ENCODE measurements around the gene MEMO1. TPM values are rescaled to one million over a fixed set of nuclear protein-coding genes. Genes with fewer than 3 reads are reported as not detected.

The MEMO1 gene
- total RNA-seq, 1 donor: 37.6 TPM

DNA sequence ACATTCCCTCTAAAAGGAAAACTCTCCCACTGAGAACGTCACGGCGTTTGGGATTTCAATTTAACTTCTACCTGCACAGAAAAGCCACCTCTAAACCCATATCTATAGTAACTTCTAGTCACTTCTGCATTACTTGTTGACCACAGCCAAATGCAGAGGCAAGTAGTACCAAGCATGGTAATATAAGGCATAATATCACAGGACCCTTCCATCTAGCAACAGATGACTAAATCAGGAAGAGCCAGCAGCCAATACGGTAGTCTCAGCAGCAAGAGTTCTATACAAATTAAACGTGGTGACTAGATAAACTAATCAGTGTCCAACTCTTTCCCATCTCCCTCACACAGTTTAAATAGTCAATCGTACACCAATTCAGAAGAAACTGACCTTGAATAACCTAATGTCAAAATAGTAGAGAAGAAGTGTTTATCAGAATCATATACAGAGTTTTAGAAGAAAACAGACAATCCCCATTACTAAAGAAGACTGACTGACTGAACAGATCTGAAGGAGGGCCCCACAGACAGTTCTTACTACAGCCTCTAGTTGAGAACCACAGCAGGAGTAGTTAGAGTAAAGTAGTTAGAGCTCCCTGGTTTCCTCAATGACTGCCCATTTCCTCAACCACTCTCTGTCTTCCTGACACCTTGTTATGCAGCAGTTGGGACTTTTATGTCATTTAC is 30.0 kb downstream of the MEMO1 start:
- Histone ChIP-seq H3K27me3 (ENCODE audit: insufficient read depth, low read length) (no peaks in the 10 kb centered on the region), H4K20me1 (ENCODE audit: insufficient read depth, low read length) (peaks cover 21% of the 10 kb centered on the region), H3K36me3 (ENCODE audit: insufficient read depth, low read length) (no peaks in the 10 kb centered on the region), H3K27ac (ENCODE audit: low read depth, low read length) (no peak overlapping the region), H3K4me1 (ENCODE audit: insufficient read depth, low read length) (no peaks in the 10 kb centered on the region), H3K79me2 (ENCODE audit: insufficient read depth, low read length) (peaks cover 92% of the 10 kb centered on the region), H3K4me3 (ENCODE audit: insufficient read depth, low read length) (no peak overlapping the region), H3K4me2 (ENCODE audit: insufficient read depth, low read length) (peak overlapping the region; percentile 7), H2AFZ (ENCODE audit: low read length) (no peak overlapping the region), H3K9me3 (ENCODE audit: low read depth, low read length) (no peaks in the 10 kb centered on the region)
- TF ChIP-seq, protein P1, sequence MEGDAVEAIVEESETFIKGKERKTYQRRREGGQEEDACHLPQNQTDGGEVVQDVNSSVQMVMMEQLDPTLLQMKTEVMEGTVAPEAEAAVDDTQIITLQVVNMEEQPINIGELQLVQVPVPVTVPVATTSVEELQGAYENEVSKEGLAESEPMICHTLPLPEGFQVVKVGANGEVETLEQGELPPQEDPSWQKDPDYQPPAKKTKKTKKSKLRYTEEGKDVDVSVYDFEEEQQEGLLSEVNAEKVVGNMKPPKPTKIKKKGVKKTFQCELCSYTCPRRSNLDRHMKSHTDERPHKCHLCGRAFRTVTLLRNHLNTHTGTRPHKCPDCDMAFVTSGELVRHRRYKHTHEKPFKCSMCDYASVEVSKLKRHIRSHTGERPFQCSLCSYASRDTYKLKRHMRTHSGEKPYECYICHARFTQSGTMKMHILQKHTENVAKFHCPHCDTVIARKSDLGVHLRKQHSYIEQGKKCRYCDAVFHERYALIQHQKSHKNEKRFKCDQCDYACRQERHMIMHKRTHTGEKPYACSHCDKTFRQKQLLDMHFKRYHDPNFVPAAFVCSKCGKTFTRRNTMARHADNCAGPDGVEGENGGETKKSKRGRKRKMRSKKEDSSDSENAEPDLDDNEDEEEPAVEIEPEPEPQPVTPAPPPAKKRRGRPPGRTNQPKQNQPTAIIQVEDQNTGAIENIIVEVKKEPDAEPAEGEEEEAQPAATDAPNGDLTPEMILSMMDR (IDR thresholded peaks at IDR 0.05; ENCODE audit: extremely low read depth, low read depth, low read length): no peak
- no peak for DNase-seq (ENCODE audit: insufficient read length, low spot score, missing footprints)

DNA sequence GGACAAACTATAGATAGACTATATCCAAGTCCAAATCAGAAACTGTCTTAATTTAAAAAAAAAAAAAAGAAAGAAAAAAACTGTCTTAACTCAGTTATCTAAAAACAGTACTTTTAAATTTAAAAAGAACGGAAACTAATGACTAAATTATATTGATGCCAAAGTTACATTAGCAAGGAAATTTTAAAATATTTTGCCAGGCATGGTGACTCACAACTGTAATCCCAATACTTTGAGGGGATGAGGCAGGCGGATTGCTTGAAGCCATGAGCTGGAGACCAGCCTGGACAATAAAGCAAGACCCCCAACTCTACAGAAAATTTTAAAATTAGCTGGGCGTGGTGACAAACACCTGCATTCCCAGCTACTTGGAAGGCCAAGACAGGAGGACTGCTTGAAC is 30.9 kb downstream of the MEMO1 start:
- Histone ChIP-seq H3K4me2 (ENCODE audit: insufficient read depth, low read length) (no peak overlapping the region), H3K79me2 (ENCODE audit: insufficient read depth, low read length) (peaks cover 91% of the 10 kb centered on the region), H3K27me3 (ENCODE audit: insufficient read depth, low read length) (no peaks in the 10 kb centered on the region), H3K9me3 (ENCODE audit: low read depth, low read length) (no peaks in the 10 kb centered on the region), H4K20me1 (ENCODE audit: insufficient read depth, low read length) (peaks cover 21% of the 10 kb centered on the region), H3K27ac (ENCODE audit: low read depth, low read length) (no peak overlapping the region), H2AFZ (ENCODE audit: low read length) (no peak overlapping the region), H3K4me1 (ENCODE audit: insufficient read depth, low read length) (no peaks in the 10 kb centered on the region), H3K36me3 (ENCODE audit: insufficient read depth, low read length) (no peaks in the 10 kb centered on the region), H3K4me3 (ENCODE audit: insufficient read depth, low read length) (no peak overlapping the region)
- no peak for DNase-seq (ENCODE audit: insufficient read length, low spot score, missing footprints)
- TF ChIP-seq, protein P1 (IDR thresholded peaks at IDR 0.05; ENCODE audit: extremely low read depth, low read depth, low read length): no peak

DNA sequence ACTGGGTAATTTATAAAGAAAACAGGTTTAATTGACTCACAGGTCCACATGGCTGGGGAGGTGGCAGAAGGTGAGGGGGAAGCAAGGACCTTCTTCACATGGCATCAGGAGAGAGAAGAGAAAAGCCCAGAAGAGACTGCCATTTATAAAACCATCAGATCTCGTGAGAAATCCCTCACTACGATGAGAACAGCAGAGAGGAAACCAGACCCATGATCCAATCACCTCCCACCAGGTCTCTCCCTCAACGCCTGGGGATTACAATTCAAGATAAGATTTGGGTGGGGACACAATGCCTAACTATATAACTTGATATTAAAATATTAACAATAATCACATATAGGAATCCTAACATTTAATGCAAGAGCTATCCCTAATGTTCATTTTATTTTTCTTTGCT is 31.8 kb downstream of the MEMO1 start:
- peaks cover 89% of the 10 kb centered on the region for H3K79me2 ChIP-seq (ENCODE audit: insufficient read depth, low read length)
- H3K27me3 ChIP-seq (ENCODE audit: insufficient read depth, low read length): no peaks in the 10 kb centered on the region
- no peaks in the 10 kb centered on the region for H3K4me1 ChIP-seq (ENCODE audit: insufficient read depth, low read length)
- DNase-seq (ENCODE audit: insufficient read length, low spot score, missing footprints): no peak
- H3K36me3 ChIP-seq (ENCODE audit: insufficient read depth, low read length): no peaks in the 10 kb centered on the region
- H3K4me2 ChIP-seq (ENCODE audit: insufficient read depth, low read length): no peak overlapping the region
- TF ChIP-seq, protein P1 (IDR thresholded peaks at IDR 0.05; ENCODE audit: extremely low read depth, low read depth, low read length): no peak
- no peak overlapping the region for H3K27ac ChIP-seq (ENCODE audit: low read depth, low read length)
- no peak overlapping the region for H3K4me3 ChIP-seq (ENCODE audit: insufficient read depth, low read length)
- no peaks in the 10 kb centered on the region for H3K9me3 ChIP-seq (ENCODE audit: low read depth, low read length)
- H2AFZ ChIP-seq (ENCODE audit: low read length): no peak overlapping the region
- peaks cover 17% of the 10 kb centered on the region for H4K20me1 ChIP-seq (ENCODE audit: insufficient read depth, low read length)

DNA sequence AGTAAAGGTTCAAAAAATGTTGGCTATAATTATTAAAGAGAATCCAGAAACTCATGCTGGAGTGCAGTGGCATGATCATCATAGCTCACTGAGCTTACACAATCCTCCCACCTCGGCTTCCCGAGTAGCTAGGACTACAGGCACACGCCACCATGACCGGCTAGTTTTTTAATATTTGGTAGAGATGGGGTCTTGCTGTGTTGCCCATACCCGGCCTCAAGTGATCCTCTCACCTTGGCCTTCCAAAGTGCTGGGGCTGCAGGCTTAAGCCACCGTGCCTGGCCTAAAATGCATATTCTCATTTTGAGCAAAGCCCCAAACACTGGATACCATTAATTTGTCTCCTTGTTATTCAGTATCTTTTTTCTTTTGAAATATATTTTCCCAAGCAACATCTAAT is 32.4 kb downstream of the MEMO1 start:
- no peaks in the 10 kb centered on the region for H3K27me3 ChIP-seq (ENCODE audit: insufficient read depth, low read length)
- H4K20me1 ChIP-seq (ENCODE audit: insufficient read depth, low read length): peaks cover 13% of the 10 kb centered on the region
- no peaks in the 10 kb centered on the region for H3K4me1 ChIP-seq (ENCODE audit: insufficient read depth, low read length)
- peaks cover 89% of the 10 kb centered on the region for H3K79me2 ChIP-seq (ENCODE audit: insufficient read depth, low read length)
- no peak for DNase-seq (ENCODE audit: insufficient read length, low spot score, missing footprints)
- H2AFZ ChIP-seq (ENCODE audit: low read length): no peak overlapping the region
- H3K4me2 ChIP-seq (ENCODE audit: insufficient read depth, low read length): no peak overlapping the region
- no peaks in the 10 kb centered on the region for H3K9me3 ChIP-seq (ENCODE audit: low read depth, low read length)
- H3K4me3 ChIP-seq (ENCODE audit: insufficient read depth, low read length): no peak overlapping the region
- no peak overlapping the region for H3K27ac ChIP-seq (ENCODE audit: low read depth, low read length)
- H3K36me3 ChIP-seq (ENCODE audit: insufficient read depth, low read length): no peaks in the 10 kb centered on the region
- TF ChIP-seq, protein P1 (IDR thresholded peaks at IDR 0.05; ENCODE audit: extremely low read depth, low read depth, low read length): no peak
